Colonic mucosa (tissue), 4 donors: Measurements from ENCODE around the gene ZNF41. TPM values are rescaled to one million over a fixed set of nuclear protein-coding genes. Genes with fewer than 3 reads are reported as not detected.

Experiments used
- DNase-seq: peaks from one replicate; pipeline ENCODE4 v3.0.0-alpha.2; 2020
- H3K27ac ChIP-seq: fragments of 200-600 bp; one replicate; pipeline ENCODE4 v1.8.0; 2021
- H3K27me3 ChIP-seq: fragments of 200-600 bp; one replicate; pipeline ENCODE4 v1.8.0; 2021
- H3K36me3 ChIP-seq: fragments of 200-600 bp; one replicate; pipeline ENCODE4 v1.8.0; 2021
- H3K4me1 ChIP-seq: fragments of 200-600 bp; one replicate; pipeline ENCODE4 v1.8.0; 2021; ENCODE audit warnings: mild to moderate bottlenecking
- H3K4me3 ChIP-seq: fragments of 200-600 bp; one replicate; pipeline ENCODE4 v1.8.0; 2021
- H3K9ac ChIP-seq, 2 donors: one replicate each; pipeline ENCODE4 v1.7.0; 2013; ENCODE audit warnings: control low read depth in 2 of 2, low read depth in 2 of 2, low read length in 2 of 2
- H3K9me3 ChIP-seq: fragments of 200-600 bp; one replicate; pipeline ENCODE4 v1.8.0; 2021
- CTCF ChIP-seq: fragments of 200-600 bp; IDR thresholded peaks from one replicate; pipeline ENCODE4 v1.8.0; 2022; ENCODE audit warnings: antibody characterized with exemption, mild to moderate bottlenecking
- intact Hi-C: fragments of 100-400 bp; cut with DNase I; formaldehyde crosslinking; loops from one replicate; pipeline ENCODE4 v1.14.1; 2022
- total RNA-seq, 2 donors: library from RNA; stranded (reverse); fragmentation: NEBNext Ultra II Directional in 1 of 2; extraction: Animal tissue kit (Norgen Biotek cat#: 25700) in 1 of 2; gene quantifications; one replicate each; pipeline ENCODE4 v1.2.1, GENCODE V29; 2021
- donor health status: healthy.
- donor health status: DM: no; HTN: no; CAD: no.
- donor health status: DM: no; HTN: no; CAD: no.

The ZNF41 gene
- total RNA-seq, 2 donors from 2014 or later, result 8.3 to 10.3 TPM

- Histone ChIP-seq H3K27me3 (no peaks in the 10 kb centered on the region), H3K36me3 (no peaks in the 10 kb centered on the region)
Observed at GRCh38 chrX:47448165-47448806, 34.7 kb downstream of the ZNF41 start.

GRCh38 chrX:47447607-47448006, 35.4 kb downstream of the ZNF41 start:
- intact Hi-C loops, result no loop called here
- H3K27ac ChIP-seq, result no peak overlapping the region
- H3K9ac ChIP-seq, result no peak overlapping the region
- H3K36me3 ChIP-seq, result no peaks in the 10 kb centered on the region
- peaks cover 5% of the 10 kb centered on the region for H3K9me3 ChIP-seq
- H3K27me3 ChIP-seq, result no peaks in the 10 kb centered on the region
- TF ChIP-seq CTCF, result no peak
- no peak for DNase-seq
- no peak overlapping the region for H3K4me3 ChIP-seq
- H3K4me1 ChIP-seq, result no peaks in the 10 kb centered on the region

More at GRCh38 chrX:47448165-47448806, 34.7 kb downstream of the ZNF41 start:
- no peak overlapping the region for H3K27ac ChIP-seq
- TF ChIP-seq CTCF, result no peak
- H3K9me3 ChIP-seq, result peaks cover 5% of the 10 kb centered on the region
- intact Hi-C loops, result no loop called here
- DNase-seq, result no peak
- H3K4me3 ChIP-seq, result no peak overlapping the region
- no peaks in the 10 kb centered on the region for H3K4me1 ChIP-seq
- no peak overlapping the region for H3K9ac ChIP-seq

GRCh38 chrX:47446971-47447370, 36.1 kb downstream of the ZNF41 start:
- no peaks in the 10 kb centered on the region for H3K27me3 ChIP-seq
- TF ChIP-seq CTCF, result no peak
- H3K4me1 ChIP-seq, result no peaks in the 10 kb centered on the region
- H3K36me3 ChIP-seq, result no peaks in the 10 kb centered on the region
- H3K9me3 ChIP-seq, result peaks cover 5% of the 10 kb centered on the region
- no peak for DNase-seq
- H3K27ac ChIP-seq, result no peak overlapping the region
- no peak overlapping the region for H3K9ac ChIP-seq
- intact Hi-C loops, result no loop called here
- H3K4me3 ChIP-seq, result no peak overlapping the region

GRCh38 chrX:47446431-47446830, 36.6 kb downstream of the ZNF41 start:
- H3K9me3 ChIP-seq, result peaks cover 5% of the 10 kb centered on the region
- DNase-seq, result no peak

GRCh38 chrX:47430925-47431324, 52.1 kb downstream of the ZNF41 start:
- intact Hi-C loops, result no loop called here
- H3K27me3 ChIP-seq, result no peaks in the 10 kb centered on the region
- no peak overlapping the region for H3K27ac ChIP-seq
- no peak overlapping the region for H3K9ac ChIP-seq
- TF ChIP-seq CTCF, result no peak
- H3K4me1 ChIP-seq, result no peaks in the 10 kb centered on the region
- no peak for DNase-seq
- H3K4me3 ChIP-seq, result no peak overlapping the region
- no peaks in the 10 kb centered on the region for H3K9me3 ChIP-seq
- H3K36me3 ChIP-seq, result no peaks in the 10 kb centered on the region

More at GRCh38 chrX:47446431-47446830, 36.6 kb downstream of the ZNF41 start:
- no peaks in the 10 kb centered on the region for H3K4me1 ChIP-seq
- intact Hi-C loops, result no loop called here
- H3K27ac ChIP-seq, result no peak overlapping the region
- no peaks in the 10 kb centered on the region for H3K27me3 ChIP-seq
- H3K36me3 ChIP-seq, result no peaks in the 10 kb centered on the region
- TF ChIP-seq CTCF, result no peak
- no peak overlapping the region for H3K9ac ChIP-seq
- no peak overlapping the region for H3K4me3 ChIP-seq
